CD4-positive, alpha-beta T cell treated with Interferon alpha-2 for 1 hour (primary cell): ENCODE measurements around the gene UTF1.
A peak's percentile ranks its signal among the peaks of the same experiment; 100 is the strongest.
"Not testable (repeated sequence)": the region's sequence is repeated elsewhere in the genome, so short reads cannot be mapped to it uniquely, and the experiment has no call there.

Source experiments
- DNase-seq, 2 donors: peaks; one replicate each; pipeline ENCODE4 v3.0.0-alpha.2; 2020 to 2022

Gene UTF1

GRCh38 chr10:133229265-133230043, 563 bp upstream of the UTF1 start:
- no peak for DNase-seq

GRCh38 chr10:133230387-133231195, 574 bp downstream of the UTF1 start:
- DNase-seq, result peak in 1 of 2 donors; percentile 47

GRCh38 chr10:133231244-133231945, 1.4 kb downstream of the UTF1 start:
- DNase-seq, result no peak

- DNase-seq, result no peak
Observed at GRCh38 chr10:133231946-133232574, 2.0 kb downstream of the UTF1 start.

- DNase-seq, result not testable (repeated sequence)
Observed at GRCh38 chr10:133234796-133235195, 4.8 kb downstream of the UTF1 start.

- peak; percentile 20 to 44 for DNase-seq
Observed at GRCh38 chr10:133235265-133235855, 5.3 kb downstream of the UTF1 start.

- peak in 1 of 2 donors; percentile 24 for DNase-seq
Observed at GRCh38 chr10:133235932-133236331, 5.9 kb downstream of the UTF1 start.

GRCh38 chr10:133236401-133237240, 6.6 kb downstream of the UTF1 start:
- DNase-seq, result no peak

GRCh38 chr10:133237241-133237587, 7.2 kb downstream of the UTF1 start:
- DNase-seq, result no peak

- DNase-seq, result no peak
Observed at GRCh38 chr10:133237588-133238465, 7.8 kb downstream of the UTF1 start, which contains the start of gene VENTX. TSS of gene VENTX (plus strand) at chr10:133237855. CDS start at chr10:133237915, 60 bp downstream.

GRCh38 chr10:133238466-133238804, 8.4 kb downstream of the UTF1 start:
- no peak for DNase-seq

- DNase-seq, result no peak
Observed at GRCh38 chr10:133239990-133240389, 10.0 kb downstream of the UTF1 start.

- DNase-seq, result peak in 1 of 2 donors; percentile 29
Observed at GRCh38 chr10:133241501-133242205, 11.6 kb downstream of the UTF1 start.

- DNase-seq, result no peak
Observed at GRCh38 chr10:133242611-133243356, 12.8 kb downstream of the UTF1 start.

- DNase-seq, result no peak
Observed at GRCh38 chr10:133243593-133243992, 13.6 kb downstream of the UTF1 start.

GRCh38 chr10:133245439-133246235, 15.6 kb downstream of the UTF1 start:
- no peak for DNase-seq

GRCh38 chr10:133246236-133246626, 16.2 kb downstream of the UTF1 start:
- no peak for DNase-seq

GRCh38 chr10:133247681-133248333, 17.8 kb downstream of the UTF1 start:
- no peak for DNase-seq
